GM12878 (cell line): Measurements from ENCODE around the gene ATP6V0A1. TPM values are rescaled to one million over a fixed set of nuclear protein-coding genes. Genes with fewer than 3 reads are reported as not detected.

Source experiments
- BACH1 ChIP-seq: fragments of 450-650 bp; IDR thresholded peaks from 2 replicates; pipeline ENCODE4 v1.6.1; 2017; ENCODE audit warnings: mild to moderate bottlenecking, borderline replicate concordance
- CBFB ChIP-seq: IDR thresholded peaks from 2 replicates; pipeline ENCODE4 v1.6.1; 2016; ENCODE audit warnings: antibody characterized with exemption, low read depth
- CEBPB ChIP-seq, 2 experiments: fragments of 150-350 bp in 1 of 2; IDR thresholded peaks; 2 replicates each; pipeline ENCODE4 v1.6.1; 2012 to 2014; ENCODE audit warnings: low read depth in 2 of 2, low read length in 2 of 2, borderline replicate concordance in 1 of 2, inconsistent platforms in 1 of 2
- CHD2 ChIP-seq: IDR thresholded peaks from 2 replicates; pipeline ENCODE4 v1.6.1; 2011; ENCODE audit warnings: low read depth, low read length, improper control_type of control experiment, borderline replicate concordance
- CREM ChIP-seq: IDR thresholded peaks from 2 replicates; pipeline ENCODE4 v1.6.1; 2014; ENCODE audit warnings: antibody characterized with exemption, low read depth
- EP300 ChIP-seq, 2 experiments: fragments of 150-350 bp in 1 of 2; IDR thresholded peaks; 2 replicates each; pipeline ENCODE4 v1.6.1; 2011 to 2012; ENCODE audit warnings: low read depth in 2 of 2, low read length in 2 of 2, borderline replicate concordance in 1 of 2, improper control_type of control experiment in 1 of 2, inconsistent platforms in 1 of 2; ENCODE audit not compliant: control insufficient read depth in 1 of 2
- GABPA ChIP-seq: IDR thresholded peaks from 2 replicates; pipeline ENCODE4 v1.6.1; 2014; ENCODE audit warnings: antibody characterized with exemption, low read depth, mild to moderate bottlenecking, inconsistent platforms
- NFYB ChIP-seq: IDR thresholded peaks from 2 replicates; pipeline ENCODE4 v1.6.1; 2011; ENCODE audit warnings: low read depth, mild to moderate bottlenecking, low read length, improper control_type of control experiment, moderate library complexity; ENCODE audit not compliant: insufficient read depth
- POLR2A ChIP-seq: IDR thresholded peaks from 2 replicates; pipeline ENCODE4 v1.6.1; 2011; ENCODE audit warnings: low read depth, mild to moderate bottlenecking, low read length
- POLR2AphosphoS5 ChIP-seq: IDR thresholded peaks from 2 replicates; pipeline ENCODE4 v1.6.1; 2011; ENCODE audit warnings: mild to moderate bottlenecking, low read length, inconsistent platforms
- RCOR1 ChIP-seq: conservative IDR thresholded peaks from 2 replicates; pipeline ENCODE4 v1.6.1; 2012; ENCODE audit warnings: low read depth, low read length, improper control_type of control experiment
- RELA ChIP-seq: fragments of 450-650 bp; IDR thresholded peaks from 2 replicates; pipeline ENCODE4 v1.8.0; 2014; ENCODE audit warnings: borderline replicate concordance; ENCODE audit not compliant: partially characterized antibody
- RUNX3 ChIP-seq: IDR thresholded peaks from 2 replicates; pipeline ENCODE4 v1.6.1; 2012; ENCODE audit warnings: low read length, inconsistent platforms
- SMAD1 ChIP-seq: fragments of 450-650 bp; IDR thresholded peaks from 2 replicates; pipeline ENCODE4 v1.6.1; 2018; ENCODE audit warnings: mild to moderate bottlenecking, low read depth; ENCODE audit not compliant: partially characterized antibody
- SMAD5 ChIP-seq: IDR thresholded peaks from 2 replicates; pipeline ENCODE4 v1.6.1; 2016; ENCODE audit warnings: antibody characterized with exemption, low read depth
- TCF3 ChIP-seq: IDR thresholded peaks from 2 replicates; pipeline ENCODE4 v1.6.1; 2012; ENCODE audit warnings: low read depth, mild to moderate bottlenecking, low read length, borderline replicate concordance; ENCODE audit not compliant: insufficient read depth
- YY1 ChIP-seq: IDR thresholded peaks from 2 replicates; pipeline ENCODE4 v1.6.1; 2011; ENCODE audit warnings: low read depth, mild to moderate bottlenecking, low read length
- ZNF217 ChIP-seq: fragments of 450-650 bp; IDR thresholded peaks from 2 replicates; pipeline ENCODE4 v1.6.1; 2017; ENCODE audit warnings: antibody characterized with exemption, mild to moderate bottlenecking
- ZNF24 ChIP-seq: fragments of 450-650 bp; IDR thresholded peaks from 2 replicates; pipeline ENCODE4 v1.6.1; 2017; ENCODE audit warnings: antibody characterized with exemption, mild to moderate bottlenecking
- polyA plus RNA-seq, 11 experiments: library from polyadenylated mRNA; depleted of rRNA in 4 of 11; unstranded in 6 of 11; stranded (reverse) in 5 of 11; fragments of >200 nt; fragmentation: Nextera tagmentation in 4 of 11; fragmentation: Illumina TruSeq in 1 of 11; extraction: Ambion mirVana in 4 of 11; extraction: Trizol in 1 of 11; gene quantifications; 1 replicate in 1 of 11; 2 replicates in 10 of 11; pipeline versions ENCODE4 v1.2.1 to v1.2.3, GENCODE V29; 2011 to 2016; ENCODE audit warnings: inconsistent platforms in 2 of 11, missing spikeins in 2 of 11, low read depth in 1 of 11
- total RNA-seq, 4 experiments: library from RNA; depleted of rRNA in 3 of 4; stranded (reverse); fragments of >200 nt in 3 of 4; fragmentation: Illumina TruSeq in 1 of 4; extraction: Trizol in 1 of 4; gene quantifications; 2 replicates each; pipeline versions ENCODE4 v1.2.1 to v1.2.3, GENCODE V29; 2013 to 2021
- TF ChIP-seq, protein P1 (sequence below): fragments of 450-650 bp; IDR thresholded peaks from 2 replicates; pipeline ENCODE4 v1.6.1; 2017; ENCODE audit warnings: mild to moderate bottlenecking, low read depth, inconsistent platforms; ENCODE audit not compliant: poor library complexity, severe bottlenecking
- TF ChIP-seq, protein P2 (sequence below): IDR thresholded peaks from 2 replicates; pipeline ENCODE4 v1.6.1; 2012; ENCODE audit warnings: improper control_type of control experiment, low read depth, low read length; ENCODE audit not compliant: insufficient replicate concordance
- TF ChIP-seq, protein P3 (sequence below): IDR thresholded peaks from 2 replicates; pipeline ENCODE4 v1.6.1; 2011; ENCODE audit warnings: borderline replicate concordance, low read depth, mild to moderate bottlenecking, moderate library complexity, mixed read lengths, low read length; ENCODE audit not compliant: insufficient read depth; ENCODE audit errors: extremely low read length
- TF ChIP-seq, protein P4 (sequence below): fragments of 450-650 bp; IDR thresholded peaks from 2 replicates; pipeline ENCODE4 v1.6.1; 2014; ENCODE audit warnings: mild to moderate bottlenecking

Gene ATP6V0A1
- total and polyA plus RNA-seq, 10 of the 15 experiments (the other 5 are each of a cell fraction or from before 2014, with no cell fraction given): 3.0 to 76.6 (median 30.9) TPM

DNA sequence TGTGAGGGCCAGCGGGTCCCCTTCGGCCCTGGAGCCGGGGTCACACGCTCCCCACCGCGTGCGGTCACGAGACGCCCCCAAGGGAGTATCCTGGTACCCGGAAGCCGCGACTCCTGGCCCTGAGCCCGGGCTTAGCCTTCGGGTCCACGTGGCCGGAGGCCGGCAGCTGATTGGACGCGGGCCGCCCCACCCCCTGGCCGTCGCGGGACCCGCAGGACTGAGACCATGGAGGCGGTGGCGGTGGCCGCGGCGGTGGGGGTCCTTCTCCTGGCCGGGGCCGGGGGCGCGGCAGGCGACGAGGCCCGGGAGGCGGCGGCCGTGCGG lies 77.3 kb downstream of the ATP6V0A1 start, which contains the start of gene NAGLU (continued):
- TF ChIP-seq, protein P1, sequence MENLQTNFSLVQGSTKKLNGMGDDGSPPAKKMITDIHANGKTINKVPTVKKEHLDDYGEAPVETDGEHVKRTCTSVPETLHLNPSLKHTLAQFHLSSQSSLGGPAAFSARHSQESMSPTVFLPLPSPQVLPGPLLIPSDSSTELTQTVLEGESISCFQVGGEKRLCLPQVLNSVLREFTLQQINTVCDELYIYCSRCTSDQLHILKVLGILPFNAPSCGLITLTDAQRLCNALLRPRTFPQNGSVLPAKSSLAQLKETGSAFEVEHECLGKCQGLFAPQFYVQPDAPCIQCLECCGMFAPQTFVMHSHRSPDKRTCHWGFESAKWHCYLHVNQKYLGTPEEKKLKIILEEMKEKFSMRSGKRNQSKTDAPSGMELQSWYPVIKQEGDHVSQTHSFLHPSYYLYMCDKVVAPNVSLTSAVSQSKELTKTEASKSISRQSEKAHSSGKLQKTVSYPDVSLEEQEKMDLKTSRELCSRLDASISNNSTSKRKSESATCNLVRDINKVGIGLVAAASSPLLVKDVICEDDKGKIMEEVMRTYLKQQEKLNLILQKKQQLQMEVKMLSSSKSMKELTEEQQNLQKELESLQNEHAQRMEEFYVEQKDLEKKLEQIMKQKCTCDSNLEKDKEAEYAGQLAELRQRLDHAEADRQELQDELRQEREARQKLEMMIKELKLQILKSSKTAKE: no peak
- TF ChIP-seq YY1 (peak; percentile 77), SMAD1 (peak; percentile 12), POLR2AphosphoS5 (peak; percentile 70), CBFB (peak; percentile 80), EP300 (IDR thresholded peaks at IDR 0.05; ENCODE audit: borderline replicate concordance in 1 of 2, control insufficient read depth in 1 of 2, low read depth in 2 of 2, low read length in 2 of 2) (0 out of 4 replicates have a peak, but pooled peaks of 1 of the 2 experiments have one; percentile 59), ZNF217 (0 out of 2 replicates have a peak, but pooled peaks have one; percentile 66), NFYB (peak; percentile 82), GABPA (no peak), CEBPB (IDR thresholded peaks at IDR 0.05; ENCODE audit: borderline replicate concordance in 1 of 2, low read depth in 2 of 2, low read length in 2 of 2) (no peak), ZNF24 (no peak), BACH1 (peak; percentile 74; the same call in 1 of the 2 replicates), CREM (peak; percentile 41; the same call in 1 of the 2 replicates), RUNX3 (peak; percentile 85), RCOR1 (no peak), POLR2A (peak; percentile 73), TCF3 (0 out of 2 replicates have a peak, but pooled peaks have one; percentile 51), RELA (peak; percentile 26), SMAD5 (0 out of 2 replicates have a peak, but pooled peaks have one; percentile 43), CHD2 (peak; percentile 62)
- TF ChIP-seq, protein P2, sequence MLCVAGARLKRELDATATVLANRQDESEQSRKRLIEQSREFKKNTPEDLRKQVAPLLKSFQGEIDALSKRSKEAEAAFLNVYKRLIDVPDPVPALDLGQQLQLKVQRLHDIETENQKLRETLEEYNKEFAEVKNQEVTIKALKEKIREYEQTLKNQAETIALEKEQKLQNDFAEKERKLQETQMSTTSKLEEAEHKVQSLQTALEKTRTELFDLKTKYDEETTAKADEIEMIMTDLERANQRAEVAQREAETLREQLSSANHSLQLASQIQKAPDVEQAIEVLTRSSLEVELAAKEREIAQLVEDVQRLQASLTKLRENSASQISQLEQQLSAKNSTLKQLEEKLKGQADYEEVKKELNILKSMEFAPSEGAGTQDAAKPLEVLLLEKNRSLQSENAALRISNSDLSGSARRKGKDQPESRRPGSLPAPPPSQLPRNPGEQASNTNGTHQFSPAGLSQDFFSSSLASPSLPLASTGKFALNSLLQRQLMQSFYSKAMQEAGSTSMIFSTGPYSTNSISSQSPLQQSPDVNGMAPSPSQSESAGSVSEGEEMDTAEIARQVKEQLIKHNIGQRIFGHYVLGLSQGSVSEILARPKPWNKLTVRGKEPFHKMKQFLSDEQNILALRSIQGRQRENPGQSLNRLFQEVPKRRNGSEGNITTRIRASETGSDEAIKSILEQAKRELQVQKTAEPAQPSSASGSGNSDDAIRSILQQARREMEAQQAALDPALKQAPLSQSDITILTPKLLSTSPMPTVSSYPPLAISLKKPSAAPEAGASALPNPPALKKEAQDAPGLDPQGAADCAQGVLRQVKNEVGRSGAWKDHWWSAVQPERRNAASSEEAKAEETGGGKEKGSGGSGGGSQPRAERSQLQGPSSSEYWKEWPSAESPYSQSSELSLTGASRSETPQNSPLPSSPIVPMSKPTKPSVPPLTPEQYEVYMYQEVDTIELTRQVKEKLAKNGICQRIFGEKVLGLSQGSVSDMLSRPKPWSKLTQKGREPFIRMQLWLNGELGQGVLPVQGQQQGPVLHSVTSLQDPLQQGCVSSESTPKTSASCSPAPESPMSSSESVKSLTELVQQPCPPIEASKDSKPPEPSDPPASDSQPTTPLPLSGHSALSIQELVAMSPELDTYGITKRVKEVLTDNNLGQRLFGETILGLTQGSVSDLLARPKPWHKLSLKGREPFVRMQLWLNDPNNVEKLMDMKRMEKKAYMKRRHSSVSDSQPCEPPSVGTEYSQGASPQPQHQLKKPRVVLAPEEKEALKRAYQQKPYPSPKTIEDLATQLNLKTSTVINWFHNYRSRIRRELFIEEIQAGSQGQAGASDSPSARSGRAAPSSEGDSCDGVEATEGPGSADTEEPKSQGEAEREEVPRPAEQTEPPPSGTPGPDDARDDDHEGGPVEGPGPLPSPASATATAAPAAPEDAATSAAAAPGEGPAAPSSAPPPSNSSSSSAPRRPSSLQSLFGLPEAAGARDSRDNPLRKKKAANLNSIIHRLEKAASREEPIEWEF: no peak
- TF ChIP-seq, protein P3, sequence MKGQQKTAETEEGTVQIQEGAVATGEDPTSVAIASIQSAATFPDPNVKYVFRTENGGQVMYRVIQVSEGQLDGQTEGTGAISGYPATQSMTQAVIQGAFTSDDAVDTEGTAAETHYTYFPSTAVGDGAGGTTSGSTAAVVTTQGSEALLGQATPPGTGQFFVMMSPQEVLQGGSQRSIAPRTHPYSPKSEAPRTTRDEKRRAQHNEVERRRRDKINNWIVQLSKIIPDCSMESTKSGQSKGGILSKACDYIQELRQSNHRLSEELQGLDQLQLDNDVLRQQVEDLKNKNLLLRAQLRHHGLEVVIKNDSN: peak; percentile 97
- TF ChIP-seq, protein P4, sequence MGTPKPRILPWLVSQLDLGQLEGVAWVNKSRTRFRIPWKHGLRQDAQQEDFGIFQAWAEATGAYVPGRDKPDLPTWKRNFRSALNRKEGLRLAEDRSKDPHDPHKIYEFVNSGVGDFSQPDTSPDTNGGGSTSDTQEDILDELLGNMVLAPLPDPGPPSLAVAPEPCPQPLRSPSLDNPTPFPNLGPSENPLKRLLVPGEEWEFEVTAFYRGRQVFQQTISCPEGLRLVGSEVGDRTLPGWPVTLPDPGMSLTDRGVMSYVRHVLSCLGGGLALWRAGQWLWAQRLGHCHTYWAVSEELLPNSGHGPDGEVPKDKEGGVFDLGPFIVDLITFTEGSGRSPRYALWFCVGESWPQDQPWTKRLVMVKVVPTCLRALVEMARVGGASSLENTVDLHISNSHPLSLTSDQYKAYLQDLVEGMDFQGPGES: peak; percentile 45; the same call in 1 of the 2 replicates
